Tracheal epithelial cell (primary cell): Measurements from ENCODE around the gene ZNF525. TPM values are rescaled to one million over a fixed set of nuclear protein-coding genes. Genes with fewer than 3 reads are reported as not detected.

Source experiments
- total RNA-seq: library from RNA; depleted of rRNA; stranded (reverse); fragments of >200 nt; gene quantifications from 2 replicates; pipeline ENCODE4 v1.2.1, GENCODE V29; 2014

The ZNF525 gene
- 17.7 and 20.2 TPM in 2 replicates for total RNA-seq

GRCh38 chr19:53365134-53365898, at the start of gene ZNF525:
Gene ZNF525, plus strand, starts transcription at chr19:53365705. Its CDS starts 6,577 bp downstream, at chr19:53372282.

GRCh38 chr19:53333463-53334449, 31.7 kb upstream of the ZNF525 start, which contains the start of gene ZNF845:
Gene ZNF845, plus strand, starts transcription at chr19:53333749. Its CDS starts 7,559 bp downstream, at chr19:53341308.

GRCh38 chr19:53394974-53395839, 29.7 kb downstream of the ZNF525 start, which contains the start of gene ZNF765:
Gene ZNF765, plus strand, starts transcription at chr19:53395149. Its CDS starts 2,867 bp downstream, at chr19:53398016.

DNA sequence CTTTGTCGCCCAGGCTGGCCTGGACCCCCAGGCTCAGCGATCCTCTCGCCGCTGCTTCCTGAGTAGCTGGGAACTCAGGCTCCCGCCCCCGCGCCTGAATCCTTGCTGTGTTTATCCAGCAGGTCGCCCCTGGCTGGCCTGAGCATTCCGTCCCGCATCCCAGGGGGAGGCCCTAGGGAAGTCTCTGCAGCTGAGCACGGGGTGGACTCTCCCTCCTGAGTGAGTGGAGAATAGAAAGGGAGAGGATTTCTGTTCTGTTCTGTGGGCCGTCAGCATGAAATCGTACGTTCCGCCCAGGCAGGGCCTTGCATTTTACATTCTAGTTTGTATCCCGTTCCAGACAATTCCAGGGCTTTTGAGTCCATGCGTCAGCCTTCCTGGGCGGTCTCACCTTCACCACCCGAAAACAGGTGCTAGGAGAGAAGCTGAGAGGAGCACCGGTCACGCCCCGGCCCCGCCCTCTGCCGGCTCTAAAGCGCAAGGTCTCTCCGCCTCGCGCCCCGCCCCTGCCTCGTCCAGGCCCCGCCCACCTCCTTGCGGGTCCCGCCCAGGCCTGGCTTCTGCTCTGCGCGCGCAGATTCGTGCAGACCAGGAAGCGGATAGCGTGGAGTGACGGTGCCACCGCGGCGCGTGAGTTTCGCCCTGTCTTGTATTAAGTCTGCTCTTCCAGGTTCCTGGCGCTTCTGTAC, 66.0 kb downstream of the ZNF525 start, which contains the start of gene ZNF761:
Gene ZNF761, plus strand, starts transcription at position 586 of the 689 bp plus-strand sequence. CDS start 15,285 bp downstream, outside the sequence.

Other genes starting within 250 kb of the ZNF525 start
- 5.8 and 6.3 TPM in 2 replicates for gene ZNF415, start 232.8 kb upstream of the ZNF525 start, total RNA-seq
- 5.5 and 6.2 TPM in 2 replicates for gene ZNF347, start 206.7 kb upstream of the ZNF525 start, total RNA-seq
- 2.6 and 3.4 TPM in 2 replicates for gene ZNF665, start 172.3 kb upstream of the ZNF525 start, total RNA-seq
- 6.0 and 17.5 TPM in 2 replicates for gene ZNF677, start 110.8 kb upstream of the ZNF525 start, total RNA-seq
- not detected in 2 replicates for gene VN1R2, start 107.4 kb upstream of the ZNF525 start, total RNA-seq
- gene VN1R4, start 98.0 kb upstream of the ZNF525 start, total RNA-seq, result not detected in 2 replicates
- 8.9 and 11.5 TPM in 2 replicates for gene ZNF845, start 32.0 kb upstream of the ZNF525 start, total RNA-seq
- 12.1 and 12.8 TPM in 2 replicates for gene ZNF765, start 29.4 kb downstream of the ZNF525 start, total RNA-seq
- gene ZNF761, start 66.3 kb downstream of the ZNF525 start, total RNA-seq, result 10.8 and 13.2 TPM in 2 replicates
- 3.4 and 3.8 TPM in 2 replicates for gene ZNF813, start 102.0 kb downstream of the ZNF525 start, total RNA-seq
- 4.8 and 7.0 TPM in 2 replicates for gene ZNF331, start 172.4 kb downstream of the ZNF525 start, total RNA-seq